Kidney (tissue), 14 donors: ENCODE data around the gene FFAR3. TPM values are rescaled to one million over a fixed set of nuclear protein-coding genes. Genes with fewer than 3 reads are reported as not detected.
A peak's percentile ranks its signal among the peaks of the same experiment; 100 is the strongest.

Experiments used
- DNase-seq, 5 donors: peaks; one replicate each; pipeline ENCODE4 v3.0.0-alpha.2; 2013 to 2020
- FAIRE-seq: peaks from 2 replicates; lab custom pipeline; 2012; peaks lifted over from hg19 to GRCh38; lab: Jason Lieb, UNC
- H3K27ac ChIP-seq, 2 donors: one replicate each; pipeline ENCODE4 v1.7.0; 2013; ENCODE audit warnings: low read depth in 2 of 2, low read length in 2 of 2, inconsistent platforms in 1 of 2
- H3K27me3 ChIP-seq: one replicate; pipeline ENCODE4 v1.7.1; 2013; ENCODE audit warnings: low read length, inconsistent platforms; ENCODE audit not compliant: control insufficient read depth, insufficient read depth
- H3K36me3 ChIP-seq, 3 donors: one replicate each; pipeline versions ENCODE4 v1.7.0 to v1.7.1; 2013; ENCODE audit warnings: low read length in 3 of 3, control low read depth in 1 of 3, inconsistent platforms in 1 of 3; ENCODE audit not compliant: insufficient read depth in 3 of 3, control insufficient read depth in 2 of 3
- H3K4me1 ChIP-seq, 3 donors: one replicate each; pipeline versions ENCODE4 v1.7.0 to v1.7.1; 2013; ENCODE audit warnings: low read length in 3 of 3, inconsistent platforms in 1 of 3, low read depth in 1 of 3; ENCODE audit not compliant: control insufficient read depth in 2 of 3, insufficient read depth in 2 of 3
- H3K4me3 ChIP-seq, 3 donors: one replicate each; pipeline versions ENCODE4 v1.7.0 to v1.8.1; 2013; ENCODE audit warnings: low read length in 3 of 3, control low read depth in 1 of 3, inconsistent platforms in 1 of 3
- H3K9ac ChIP-seq, 3 donors: one replicate each; pipeline versions ENCODE4 v1.7.0 to v1.7.1; 2013; ENCODE audit warnings: low read length in 3 of 3, control low read depth in 1 of 3, inconsistent platforms in 1 of 3
- H3K9me3 ChIP-seq, 3 donors: one replicate each; pipeline versions ENCODE4 v1.7.0 to v1.7.1; 2013; ENCODE audit warnings: low read length in 3 of 3, control low read depth in 1 of 3, inconsistent platforms in 1 of 3; ENCODE audit not compliant: control insufficient read depth in 2 of 3, insufficient read depth in 1 of 3
- intact Hi-C: fragments of 100-400 bp; cut with DNase I; formaldehyde crosslinking; loops from one replicate; pipeline ENCODE4 v1.11.1; 2022
- polyA plus RNA-seq: library from polyadenylated mRNA; stranded (reverse); fragments of 350-450 nt; fragmentation: Illumina TruSeq; extraction: RNeasy Lipid Tissue Mini Kit (QIAGEN cat#74804); gene quantifications from one replicate; pipeline ENCODE4 v1.2.3, GENCODE V29; 2014; ENCODE audit warnings: low read depth, low replicate concordance; ENCODE audit not compliant: insufficient read depth
- total RNA-seq: library from RNA; stranded (reverse); fragmentation: NEBNext Ultra II Directional; extraction: Animal tissue kit (Norgen Biotek cat#: 25700); gene quantifications from one replicate; pipeline ENCODE4 v1.2.1, GENCODE V29; 2021
- TF ChIP-seq, protein P1 (sequence below): IDR thresholded peaks from 3 replicates; pipeline ENCODE4 v1.5.1; 2012; ENCODE audit warnings: mild to moderate bottlenecking, moderate library complexity, borderline replicate concordance; ENCODE audit not compliant: insufficient read depth; ENCODE audit errors: extremely low read depth
- donor health status: control.
- donor health status: control.
- donor health status: control.
- donor health status: control.
- donor health status: control.
- donor health status: DM: yes; HTN: yes; CAD: no.
- donor health status: Normal renal cell carcinoma (clear cell type).

FFAR3 gene
- total and polyA plus RNA-seq, 2 donors from 2014 or later, result not detected

DNA sequence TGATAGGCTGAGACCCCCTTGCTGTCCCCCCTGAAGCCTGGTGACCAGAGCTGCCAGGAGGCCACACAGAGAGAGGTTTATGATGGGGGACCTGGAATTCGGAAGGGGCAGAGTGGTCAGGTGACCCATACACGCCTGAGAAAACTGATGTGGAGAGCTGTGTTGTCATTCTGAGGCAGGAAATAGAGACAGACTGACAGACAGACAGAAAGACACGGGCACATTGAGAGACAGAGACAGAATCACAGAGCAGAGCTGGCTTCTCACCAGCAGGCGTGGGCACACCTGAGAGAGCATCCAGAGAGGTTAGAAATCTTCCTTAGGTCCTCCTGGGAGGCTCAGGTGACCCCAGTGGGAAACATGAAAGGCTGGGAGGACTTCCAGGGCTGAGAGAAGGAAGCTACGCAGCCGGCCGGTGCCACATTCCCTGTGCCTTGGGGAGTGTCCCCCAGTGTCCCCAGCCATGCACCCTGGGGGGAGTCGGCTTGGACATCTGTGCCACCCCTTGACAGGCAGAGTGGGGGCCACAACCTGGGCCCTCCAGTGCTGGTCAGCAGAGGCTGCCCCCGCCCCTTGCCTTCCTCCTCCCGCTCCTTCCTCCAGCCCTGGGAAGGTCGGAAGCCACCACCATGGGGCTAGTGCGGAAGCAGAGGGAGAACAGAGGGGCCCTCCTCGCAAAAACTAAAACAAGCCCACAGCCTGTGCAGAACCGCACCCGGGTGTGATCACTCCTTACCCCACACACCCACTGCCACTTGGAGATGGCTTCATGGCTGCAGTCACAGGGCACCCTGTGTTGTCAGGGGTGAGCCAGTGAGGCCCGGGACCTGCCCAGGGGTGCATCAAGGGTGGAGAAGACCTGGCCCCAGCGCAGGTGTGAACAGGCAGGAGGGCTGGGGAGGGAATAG lies 8.4 kb upstream of the FFAR3 start:
- Histone ChIP-seq H3K4me3 (no peak overlapping the region), H3K4me1 (peaks cover 0 to 2% (median 0%) of the 10 kb centered on the region in 3 donors), H3K36me3 (no peaks in the 10 kb centered on the region), H3K9me3 (no peaks in the 10 kb centered on the region), H3K27me3 (no peaks in the 10 kb centered on the region), H3K9ac (no peak overlapping the region), H3K27ac (no peak overlapping the region)
- TF ChIP-seq, protein P1, sequence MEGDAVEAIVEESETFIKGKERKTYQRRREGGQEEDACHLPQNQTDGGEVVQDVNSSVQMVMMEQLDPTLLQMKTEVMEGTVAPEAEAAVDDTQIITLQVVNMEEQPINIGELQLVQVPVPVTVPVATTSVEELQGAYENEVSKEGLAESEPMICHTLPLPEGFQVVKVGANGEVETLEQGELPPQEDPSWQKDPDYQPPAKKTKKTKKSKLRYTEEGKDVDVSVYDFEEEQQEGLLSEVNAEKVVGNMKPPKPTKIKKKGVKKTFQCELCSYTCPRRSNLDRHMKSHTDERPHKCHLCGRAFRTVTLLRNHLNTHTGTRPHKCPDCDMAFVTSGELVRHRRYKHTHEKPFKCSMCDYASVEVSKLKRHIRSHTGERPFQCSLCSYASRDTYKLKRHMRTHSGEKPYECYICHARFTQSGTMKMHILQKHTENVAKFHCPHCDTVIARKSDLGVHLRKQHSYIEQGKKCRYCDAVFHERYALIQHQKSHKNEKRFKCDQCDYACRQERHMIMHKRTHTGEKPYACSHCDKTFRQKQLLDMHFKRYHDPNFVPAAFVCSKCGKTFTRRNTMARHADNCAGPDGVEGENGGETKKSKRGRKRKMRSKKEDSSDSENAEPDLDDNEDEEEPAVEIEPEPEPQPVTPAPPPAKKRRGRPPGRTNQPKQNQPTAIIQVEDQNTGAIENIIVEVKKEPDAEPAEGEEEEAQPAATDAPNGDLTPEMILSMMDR, result no peak
- intact Hi-C loops, result loop anchor here (10.0 kb wide), 1 partner anchor 115 kb away; no protein-coding TSS in a partner anchor
- FAIRE-seq (no peak), DNase-seq (peak in 2 of 5 donors; percentile 56 to 66)

DNA sequence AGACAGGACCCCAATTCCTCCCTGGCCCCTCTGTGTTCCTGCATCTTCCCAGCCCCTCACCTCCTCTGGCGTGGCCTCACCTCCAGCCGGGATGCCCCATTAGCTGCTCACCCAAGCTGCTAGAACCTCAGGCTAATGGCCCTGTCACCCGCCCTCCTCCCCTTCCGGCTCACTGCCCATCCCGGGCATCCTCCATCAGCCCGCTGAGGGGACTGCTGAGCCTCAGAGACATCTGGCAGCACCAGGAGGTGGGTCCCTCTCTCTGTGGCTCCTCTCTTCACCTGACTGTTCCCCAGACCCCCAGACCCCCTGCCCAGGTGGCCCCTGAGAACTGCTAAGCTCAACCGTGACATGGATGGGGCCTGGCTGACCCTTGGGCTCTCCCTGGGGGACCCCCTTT lies 7.7 kb upstream of the FFAR3 start:
- DNase-seq (peak; percentile 65 to 84 (median 80)), FAIRE-seq (no peak)
- H3K9me3 ChIP-seq, result no peaks in the 10 kb centered on the region
- no peaks in the 10 kb centered on the region for H3K27me3 ChIP-seq
- no peak overlapping the region for H3K4me3 ChIP-seq
- no peak overlapping the region for H3K27ac ChIP-seq
- no peaks in the 10 kb centered on the region for H3K36me3 ChIP-seq
- TF ChIP-seq, protein P1, result no peak
- intact Hi-C loops, result loop anchor here (10.0 kb wide), 1 partner anchor 114 kb away; no protein-coding TSS in a partner anchor
- peaks cover 0 to 2% (median 0%) of the 10 kb centered on the region in 3 donors for H3K4me1 ChIP-seq
- H3K9ac ChIP-seq, result no peak overlapping the region

DNA sequence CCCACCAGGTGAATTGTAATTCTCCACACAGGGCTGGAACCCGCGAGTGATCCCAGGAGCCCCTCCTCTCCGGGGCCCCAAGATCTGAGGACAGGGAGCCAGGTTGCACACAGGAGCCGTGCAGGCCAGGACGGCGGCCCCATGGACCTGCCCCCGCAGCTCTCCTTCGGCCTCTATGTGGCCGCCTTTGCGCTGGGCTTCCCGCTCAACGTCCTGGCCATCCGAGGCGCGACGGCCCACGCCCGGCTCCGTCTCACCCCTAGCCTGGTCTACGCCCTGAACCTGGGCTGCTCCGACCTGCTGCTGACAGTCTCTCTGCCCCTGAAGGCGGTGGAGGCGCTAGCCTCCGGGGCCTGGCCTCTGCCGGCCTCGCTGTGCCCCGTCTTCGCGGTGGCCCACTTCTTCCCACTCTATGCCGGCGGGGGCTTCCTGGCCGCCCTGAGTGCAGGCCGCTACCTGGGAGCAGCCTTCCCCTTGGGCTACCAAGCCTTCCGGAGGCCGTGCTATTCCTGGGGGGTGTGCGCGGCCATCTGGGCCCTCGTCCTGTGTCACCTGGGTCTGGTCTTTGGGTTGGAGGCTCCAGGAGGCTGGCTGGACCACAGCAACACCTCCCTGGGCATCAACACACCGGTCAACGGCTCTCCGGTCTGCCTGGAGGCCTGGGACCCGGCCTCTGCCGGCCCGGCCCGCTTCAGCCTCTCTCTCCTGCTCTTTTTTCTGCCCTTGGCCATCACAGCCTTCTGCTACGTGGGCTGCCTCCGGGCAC lies 6.7 kb upstream of the FFAR3 start:
- no peak overlapping the region for H3K27ac ChIP-seq
- H3K4me3 ChIP-seq, result no peak overlapping the region
- TF ChIP-seq, protein P1, result no peak
- intact Hi-C loops, result loop anchor here (10.0 kb wide), 1 partner anchor 113 kb away; no protein-coding TSS in a partner anchor
- H3K36me3 ChIP-seq, result no peaks in the 10 kb centered on the region
- FAIRE-seq (no peak), DNase-seq (peak in 2 of 5 donors; percentile 54 to 66)
- no peak overlapping the region for H3K9ac ChIP-seq
- H3K4me1 ChIP-seq, result peaks cover 0 to 2% (median 0%) of the 10 kb centered on the region in 3 donors
- no peaks in the 10 kb centered on the region for H3K9me3 ChIP-seq
- H3K27me3 ChIP-seq, result no peaks in the 10 kb centered on the region
